Ishikawa (cell line): ENCODE results near the gene MPZL2.
A peak's percentile ranks its signal among the peaks of the same experiment; 100 is the strongest.

Experiments
- CEBPB ChIP-seq: IDR thresholded peaks from 2 replicates; pipeline ENCODE4 v1.6.1; 2012
- CREB1 ChIP-seq: IDR thresholded peaks from 2 replicates; pipeline ENCODE4 v1.6.1; 2012; ENCODE audit warnings: low read depth
- EGR1 ChIP-seq: IDR thresholded peaks from 2 replicates; pipeline ENCODE4 v1.6.1; 2012
- EP300 ChIP-seq: IDR thresholded peaks from 2 replicates; pipeline ENCODE4 v1.6.1; 2012; ENCODE audit warnings: borderline replicate concordance
- FOXM1 ChIP-seq: IDR thresholded peaks from 2 replicates; pipeline ENCODE4 v1.6.1; 2012; ENCODE audit warnings: low read depth, borderline replicate concordance
- NFIC ChIP-seq: IDR thresholded peaks from 2 replicates; pipeline ENCODE4 v1.6.1; 2012
- RAD21 ChIP-seq: IDR thresholded peaks from 2 replicates; pipeline ENCODE4 v1.6.1; 2012; ENCODE audit warnings: low read depth
- TAF1 ChIP-seq: IDR thresholded peaks from 2 replicates; pipeline ENCODE4 v1.6.1; 2012; ENCODE audit warnings: low read depth, mild to moderate bottlenecking
- TCF12 ChIP-seq: IDR thresholded peaks from 2 replicates; pipeline ENCODE4 v1.6.1; 2012; ENCODE audit warnings: low read depth
- TEAD4 ChIP-seq: IDR thresholded peaks from 2 replicates; pipeline ENCODE4 v1.6.1; 2012
- YY1 ChIP-seq: IDR thresholded peaks from 2 replicates; pipeline ENCODE4 v1.6.1; 2012; ENCODE audit warnings: low read depth
- ZBTB7A ChIP-seq: IDR thresholded peaks from 2 replicates; pipeline ENCODE4 v1.6.1; 2012; ENCODE audit warnings: low read depth
- TF ChIP-seq, protein P1 (sequence below): IDR thresholded peaks from 2 replicates; pipeline ENCODE4 v1.6.1; 2012
- TF ChIP-seq, protein P2 (sequence below): IDR thresholded peaks from 2 replicates; pipeline ENCODE4 v1.6.1; 2012; ENCODE audit warnings: low read depth, mild to moderate bottlenecking
- TF ChIP-seq, protein P3 (sequence below): IDR thresholded peaks from 2 replicates; pipeline ENCODE4 v1.6.1; 2012

The MPZL2 gene

DNA sequence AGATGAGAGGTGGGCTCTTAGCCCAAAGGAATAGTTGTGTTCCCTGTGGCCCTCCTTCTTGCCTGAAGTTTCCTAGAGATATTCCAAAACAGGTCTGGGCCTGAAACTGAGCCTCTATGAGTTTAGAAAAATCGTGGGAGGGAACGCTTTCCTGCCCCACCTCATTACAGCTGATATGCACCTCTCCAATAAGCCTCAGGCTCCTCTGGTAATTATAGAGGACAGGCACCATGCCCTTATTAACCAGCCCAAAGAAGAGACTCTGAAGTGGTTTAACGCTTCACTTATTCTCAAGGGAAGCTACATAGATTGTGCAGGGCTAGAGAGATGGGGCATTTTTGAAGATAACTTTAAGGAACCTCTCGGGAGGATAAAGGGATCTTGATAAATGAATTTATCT, 3.4 kb upstream of the MPZL2 start:
- TF ChIP-seq TCF12 (no peak), RAD21 (no peak), EGR1 (no peak), YY1 (no peak), EP300 (no peak), ZBTB7A (no peak), NFIC (no peak), TAF1 (no peak)
- TF ChIP-seq, protein P1, sequence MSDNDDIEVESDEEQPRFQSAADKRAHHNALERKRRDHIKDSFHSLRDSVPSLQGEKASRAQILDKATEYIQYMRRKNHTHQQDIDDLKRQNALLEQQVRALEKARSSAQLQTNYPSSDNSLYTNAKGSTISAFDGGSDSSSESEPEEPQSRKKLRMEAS = no peak
- TF ChIP-seq, protein P2, sequence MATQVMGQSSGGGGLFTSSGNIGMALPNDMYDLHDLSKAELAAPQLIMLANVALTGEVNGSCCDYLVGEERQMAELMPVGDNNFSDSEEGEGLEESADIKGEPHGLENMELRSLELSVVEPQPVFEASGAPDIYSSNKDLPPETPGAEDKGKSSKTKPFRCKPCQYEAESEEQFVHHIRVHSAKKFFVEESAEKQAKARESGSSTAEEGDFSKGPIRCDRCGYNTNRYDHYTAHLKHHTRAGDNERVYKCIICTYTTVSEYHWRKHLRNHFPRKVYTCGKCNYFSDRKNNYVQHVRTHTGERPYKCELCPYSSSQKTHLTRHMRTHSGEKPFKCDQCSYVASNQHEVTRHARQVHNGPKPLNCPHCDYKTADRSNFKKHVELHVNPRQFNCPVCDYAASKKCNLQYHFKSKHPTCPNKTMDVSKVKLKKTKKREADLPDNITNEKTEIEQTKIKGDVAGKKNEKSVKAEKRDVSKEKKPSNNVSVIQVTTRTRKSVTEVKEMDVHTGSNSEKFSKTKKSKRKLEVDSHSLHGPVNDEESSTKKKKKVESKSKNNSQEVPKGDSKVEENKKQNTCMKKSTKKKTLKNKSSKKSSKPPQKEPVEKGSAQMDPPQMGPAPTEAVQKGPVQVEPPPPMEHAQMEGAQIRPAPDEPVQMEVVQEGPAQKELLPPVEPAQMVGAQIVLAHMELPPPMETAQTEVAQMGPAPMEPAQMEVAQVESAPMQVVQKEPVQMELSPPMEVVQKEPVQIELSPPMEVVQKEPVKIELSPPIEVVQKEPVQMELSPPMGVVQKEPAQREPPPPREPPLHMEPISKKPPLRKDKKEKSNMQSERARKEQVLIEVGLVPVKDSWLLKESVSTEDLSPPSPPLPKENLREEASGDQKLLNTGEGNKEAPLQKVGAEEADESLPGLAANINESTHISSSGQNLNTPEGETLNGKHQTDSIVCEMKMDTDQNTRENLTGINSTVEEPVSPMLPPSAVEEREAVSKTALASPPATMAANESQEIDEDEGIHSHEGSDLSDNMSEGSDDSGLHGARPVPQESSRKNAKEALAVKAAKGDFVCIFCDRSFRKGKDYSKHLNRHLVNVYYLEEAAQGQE = no peak

DNA sequence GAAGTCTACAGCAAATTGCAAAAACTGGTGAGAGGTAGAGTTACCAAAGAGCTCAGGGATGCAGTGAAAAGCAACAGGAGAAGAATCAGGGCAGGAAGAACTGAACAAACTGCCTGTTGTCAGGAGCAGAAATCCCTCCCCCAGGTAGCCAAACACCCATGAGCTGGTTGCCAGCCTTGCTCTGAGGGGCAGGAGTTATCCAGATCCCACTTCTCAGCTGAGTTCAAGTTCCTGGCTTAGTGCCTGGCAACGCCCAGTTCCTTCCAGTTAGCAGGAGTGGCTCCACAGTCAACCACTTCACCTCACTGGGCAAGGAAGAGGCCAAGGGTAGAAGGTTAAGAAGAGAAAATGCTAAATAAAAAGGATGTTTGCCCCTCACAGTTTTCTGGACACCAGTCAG, 1.9 kb upstream of the MPZL2 start:
- TF ChIP-seq ZBTB7A (no peak), TCF12 (no peak), TEAD4 (no peak), NFIC (peak; percentile 43)
- TF ChIP-seq, protein P2 = no peak
- TF ChIP-seq, protein P1 = no peak

DNA sequence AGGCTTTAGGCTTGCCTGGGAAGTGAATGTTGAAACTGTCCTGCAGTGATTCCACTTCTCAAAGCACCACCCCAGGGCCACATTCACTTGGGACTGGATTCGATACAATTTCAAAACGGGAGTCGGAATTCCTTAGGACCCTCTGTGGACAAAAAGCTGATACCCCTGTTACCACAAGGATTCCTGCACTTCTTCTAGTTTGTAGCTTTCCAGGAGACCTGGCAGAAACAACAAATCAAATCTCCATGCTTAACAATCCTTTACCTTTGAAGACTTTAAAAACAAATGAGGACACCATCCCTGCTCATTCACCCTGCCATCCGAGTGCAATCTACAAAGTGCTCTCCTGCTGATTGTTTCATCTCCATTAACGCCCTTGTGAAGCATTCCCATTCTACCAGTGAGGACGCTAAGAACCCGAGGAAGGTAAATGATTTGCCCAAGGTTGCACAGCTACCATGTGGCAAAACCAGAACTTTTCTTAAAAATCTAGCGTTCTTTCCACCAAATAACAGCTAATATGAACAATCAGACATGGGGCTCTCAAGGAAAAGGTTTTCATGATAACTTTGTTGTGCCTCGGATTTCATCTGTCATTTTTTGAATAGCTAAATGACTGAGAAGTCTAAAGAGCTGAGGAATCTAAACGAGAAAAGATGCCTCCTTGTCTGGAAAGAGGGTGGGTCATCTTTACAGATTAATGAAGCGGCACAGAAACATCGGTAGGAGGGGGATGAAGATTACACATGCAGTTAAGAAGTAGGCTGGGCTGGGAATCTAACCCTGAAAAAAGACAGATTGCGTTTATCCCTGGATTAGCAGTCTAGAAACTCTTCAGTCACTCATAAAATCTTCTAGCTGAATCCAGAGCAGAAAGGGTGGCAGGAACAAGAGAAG, 720 bp upstream of the MPZL2 start:
- TF ChIP-seq NFIC = no peak
- no peak for TF ChIP-seq CREB1
- TF ChIP-seq, protein P1 = no peak
- TF ChIP-seq CEBPB = no peak
- no peak for TF ChIP-seq EGR1
- no peak for TF ChIP-seq TAF1
- no peak for TF ChIP-seq EP300
- TF ChIP-seq, protein P3, sequence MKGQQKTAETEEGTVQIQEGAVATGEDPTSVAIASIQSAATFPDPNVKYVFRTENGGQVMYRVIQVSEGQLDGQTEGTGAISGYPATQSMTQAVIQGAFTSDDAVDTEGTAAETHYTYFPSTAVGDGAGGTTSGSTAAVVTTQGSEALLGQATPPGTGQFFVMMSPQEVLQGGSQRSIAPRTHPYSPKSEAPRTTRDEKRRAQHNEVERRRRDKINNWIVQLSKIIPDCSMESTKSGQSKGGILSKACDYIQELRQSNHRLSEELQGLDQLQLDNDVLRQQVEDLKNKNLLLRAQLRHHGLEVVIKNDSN = no peak
- TF ChIP-seq, protein P2 = no peak
- no peak for TF ChIP-seq TCF12
- no peak for TF ChIP-seq FOXM1
- TF ChIP-seq TEAD4 = no peak
- no peak for TF ChIP-seq RAD21
- no peak for TF ChIP-seq YY1
- TF ChIP-seq ZBTB7A = no peak

DNA sequence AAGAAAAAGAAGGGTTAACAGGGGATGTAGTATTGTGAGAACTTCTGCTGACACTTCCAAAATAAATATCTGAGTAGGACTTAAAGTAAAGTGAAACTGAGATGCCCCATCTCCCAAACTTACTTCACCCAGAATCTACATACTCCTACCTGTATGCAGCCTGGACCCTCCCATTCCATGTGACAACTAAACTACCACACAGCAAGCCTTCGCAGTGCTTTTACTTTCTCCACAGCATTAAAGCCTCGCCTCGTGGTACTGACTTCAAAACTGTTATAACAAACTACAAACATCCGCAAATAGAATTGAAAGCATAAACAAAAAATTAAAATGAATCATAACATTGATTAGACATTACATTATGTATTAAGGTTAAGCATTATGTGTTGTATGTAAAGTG, 985 bp downstream of the MPZL2 start:
- no peak for TF ChIP-seq TAF1
- no peak for TF ChIP-seq YY1
- no peak for TF ChIP-seq CEBPB
- TF ChIP-seq, protein P3 = no peak
- TF ChIP-seq, protein P2 = no peak
- TF ChIP-seq EP300 = no peak
- TF ChIP-seq TCF12 = no peak
- TF ChIP-seq, protein P1 = no peak
- no peak for TF ChIP-seq FOXM1
- no peak for TF ChIP-seq RAD21
- no peak for TF ChIP-seq CREB1
- no peak for TF ChIP-seq NFIC
- no peak for TF ChIP-seq ZBTB7A
- no peak for TF ChIP-seq TEAD4
- TF ChIP-seq EGR1 = no peak
